Measurements from ENCODE around the gene MRPS5.
A peak's percentile ranks its signal among the peaks of the same experiment; 100 is the strongest.

DNA sequence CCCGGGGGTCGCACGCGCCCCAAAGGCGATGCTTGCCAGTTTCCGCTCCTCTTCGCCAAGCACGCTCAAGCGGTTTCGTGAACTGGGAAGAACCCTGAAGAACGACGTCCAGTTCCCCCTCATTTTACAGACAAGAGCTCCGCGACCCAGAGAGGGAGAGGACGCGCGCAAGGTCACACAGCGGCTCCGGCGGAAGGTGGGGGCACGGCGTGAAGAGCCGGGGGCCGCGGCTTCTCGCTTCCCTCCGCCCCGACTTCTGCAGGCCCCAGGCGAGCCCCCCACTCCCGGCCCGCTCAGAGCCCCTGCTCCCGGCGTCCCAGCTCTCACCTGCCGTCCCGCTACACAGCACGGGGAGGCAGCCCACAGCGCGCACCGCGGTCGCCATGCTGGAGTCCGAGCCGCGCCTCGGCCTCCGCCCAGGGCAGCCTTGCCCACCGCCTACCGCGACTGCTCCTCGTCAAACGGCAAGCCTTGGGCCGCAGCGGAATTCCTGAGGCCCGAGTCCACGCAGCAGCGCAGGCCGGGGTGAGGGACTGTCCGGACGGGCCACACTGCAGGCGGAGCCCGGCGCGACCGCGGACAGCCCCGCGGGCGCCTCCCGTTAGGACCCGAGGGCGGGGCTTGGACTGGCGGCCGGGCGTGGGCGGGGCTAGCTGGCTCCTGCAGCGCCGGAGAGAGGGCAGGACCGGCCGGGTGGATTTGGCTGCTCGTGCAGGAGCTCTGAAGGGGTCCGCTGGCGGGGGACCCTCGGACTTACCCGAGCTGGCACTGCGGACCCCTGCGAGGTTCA lies at the start of gene MRPS5:
- TF ChIP-seq, protein P1, sequence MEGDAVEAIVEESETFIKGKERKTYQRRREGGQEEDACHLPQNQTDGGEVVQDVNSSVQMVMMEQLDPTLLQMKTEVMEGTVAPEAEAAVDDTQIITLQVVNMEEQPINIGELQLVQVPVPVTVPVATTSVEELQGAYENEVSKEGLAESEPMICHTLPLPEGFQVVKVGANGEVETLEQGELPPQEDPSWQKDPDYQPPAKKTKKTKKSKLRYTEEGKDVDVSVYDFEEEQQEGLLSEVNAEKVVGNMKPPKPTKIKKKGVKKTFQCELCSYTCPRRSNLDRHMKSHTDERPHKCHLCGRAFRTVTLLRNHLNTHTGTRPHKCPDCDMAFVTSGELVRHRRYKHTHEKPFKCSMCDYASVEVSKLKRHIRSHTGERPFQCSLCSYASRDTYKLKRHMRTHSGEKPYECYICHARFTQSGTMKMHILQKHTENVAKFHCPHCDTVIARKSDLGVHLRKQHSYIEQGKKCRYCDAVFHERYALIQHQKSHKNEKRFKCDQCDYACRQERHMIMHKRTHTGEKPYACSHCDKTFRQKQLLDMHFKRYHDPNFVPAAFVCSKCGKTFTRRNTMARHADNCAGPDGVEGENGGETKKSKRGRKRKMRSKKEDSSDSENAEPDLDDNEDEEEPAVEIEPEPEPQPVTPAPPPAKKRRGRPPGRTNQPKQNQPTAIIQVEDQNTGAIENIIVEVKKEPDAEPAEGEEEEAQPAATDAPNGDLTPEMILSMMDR (IDR thresholded peaks at IDR 0.05): peak in 1 of 3 experiments; percentile 29
- peak; percentile 3 for TF ChIP-seq POLR2A (IDR thresholded peaks at IDR 0.05; ENCODE audit: low read depth)
